AG09319 (cell line): ENCODE measurements around the gene SLX4IP.

Source experiments
- DNase-seq: peaks from one replicate; pipeline ENCODE4 v3.0.0-alpha.2; 2010; ENCODE audit warnings: low read depth; ENCODE audit errors: extremely low read depth
- TF ChIP-seq, protein P1 (sequence below): IDR thresholded peaks from 2 replicates; pipeline ENCODE4 v1.5.1; 2011; ENCODE audit warnings: low read depth, mild to moderate bottlenecking, inconsistent platforms, low read length, moderate library complexity

The SLX4IP gene

GRCh38 chr20:10651227-10651990, 216.3 kb downstream of the SLX4IP start:
- DNase-seq, result no peak
- TF ChIP-seq, protein P1, sequence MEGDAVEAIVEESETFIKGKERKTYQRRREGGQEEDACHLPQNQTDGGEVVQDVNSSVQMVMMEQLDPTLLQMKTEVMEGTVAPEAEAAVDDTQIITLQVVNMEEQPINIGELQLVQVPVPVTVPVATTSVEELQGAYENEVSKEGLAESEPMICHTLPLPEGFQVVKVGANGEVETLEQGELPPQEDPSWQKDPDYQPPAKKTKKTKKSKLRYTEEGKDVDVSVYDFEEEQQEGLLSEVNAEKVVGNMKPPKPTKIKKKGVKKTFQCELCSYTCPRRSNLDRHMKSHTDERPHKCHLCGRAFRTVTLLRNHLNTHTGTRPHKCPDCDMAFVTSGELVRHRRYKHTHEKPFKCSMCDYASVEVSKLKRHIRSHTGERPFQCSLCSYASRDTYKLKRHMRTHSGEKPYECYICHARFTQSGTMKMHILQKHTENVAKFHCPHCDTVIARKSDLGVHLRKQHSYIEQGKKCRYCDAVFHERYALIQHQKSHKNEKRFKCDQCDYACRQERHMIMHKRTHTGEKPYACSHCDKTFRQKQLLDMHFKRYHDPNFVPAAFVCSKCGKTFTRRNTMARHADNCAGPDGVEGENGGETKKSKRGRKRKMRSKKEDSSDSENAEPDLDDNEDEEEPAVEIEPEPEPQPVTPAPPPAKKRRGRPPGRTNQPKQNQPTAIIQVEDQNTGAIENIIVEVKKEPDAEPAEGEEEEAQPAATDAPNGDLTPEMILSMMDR, result no peak

- DNase-seq, result no peak
- TF ChIP-seq, protein P1, result no peak
These were observed 217.1 kb downstream of the SLX4IP start for GRCh38 chr20:10652185-10652584.

- DNase-seq, result no peak
- TF ChIP-seq, protein P1, result no peak
These were observed 217.7 kb downstream of the SLX4IP start for GRCh38 chr20:10652660-10653261.

DNA sequence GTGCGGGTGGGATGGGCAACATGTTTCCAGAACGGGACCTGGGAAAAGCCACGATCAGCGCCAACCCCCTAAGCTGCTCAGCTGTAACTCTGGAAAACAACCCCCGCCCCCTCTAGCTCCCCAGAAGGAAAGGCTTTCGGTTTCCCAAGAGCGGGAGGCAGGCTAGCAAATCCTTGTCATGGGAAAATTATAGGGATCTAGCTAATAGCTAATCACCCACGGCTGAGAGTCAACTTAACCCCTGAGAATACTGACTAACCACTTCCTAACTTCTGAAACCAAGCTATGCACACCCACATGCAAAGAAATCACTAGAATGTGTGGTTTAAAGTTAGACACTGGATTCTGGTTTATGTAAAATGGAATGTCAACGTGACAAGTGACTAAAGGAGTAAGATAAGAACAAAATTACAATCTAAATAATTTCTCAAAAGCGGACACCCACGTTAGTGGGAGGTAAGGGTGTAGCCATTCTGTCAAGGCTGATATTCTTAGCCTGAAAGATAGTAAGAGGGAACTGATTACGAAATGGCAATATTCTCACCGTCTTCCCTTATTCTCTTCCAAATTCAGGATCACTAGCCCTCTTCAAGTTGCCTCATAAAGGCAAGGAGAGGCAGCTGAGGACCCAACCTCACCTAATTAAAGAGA, 218.6 kb downstream of the SLX4IP start:
- TF ChIP-seq, protein P1, result no peak
- peak; percentile 62 for DNase-seq

- DNase-seq, result no peak
- TF ChIP-seq, protein P1, result no peak
These were observed 219.1 kb downstream of the SLX4IP start for GRCh38 chr20:10654250-10654610.

DNA sequence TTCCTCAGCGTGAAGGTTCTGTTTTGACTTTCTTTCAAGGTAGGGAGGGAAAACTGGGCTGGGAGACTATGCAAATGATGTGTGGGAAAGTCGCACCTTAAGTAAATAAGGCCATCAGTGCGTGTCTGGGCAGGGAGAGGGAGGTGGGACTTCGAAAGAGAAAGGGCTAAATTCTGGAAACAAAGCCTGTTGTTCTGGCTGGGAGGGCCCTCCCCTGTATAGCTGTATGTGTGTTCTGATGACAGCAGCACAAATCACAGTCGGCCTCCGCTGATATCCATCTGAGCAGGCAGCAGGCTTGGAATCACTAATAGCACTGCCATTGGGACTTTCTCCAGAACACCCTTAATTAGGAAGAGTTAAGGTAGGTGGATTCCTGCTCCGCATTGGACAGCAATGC, 219.5 kb downstream of the SLX4IP start:
- TF ChIP-seq, protein P1, result no peak
- DNase-seq, result no peak
